GM23338 (cell line): ENCODE results near the gene NPPA. TPM values are rescaled to one million over a fixed set of nuclear protein-coding genes. Genes with fewer than 3 reads are reported as not detected.

ENCODE experiments used
- ATAC-seq: fragments of 200-7000 bp; cut with Tn5 transposase; 3 replicates; pipeline ENCODE4 v1.9.1; 2020
- DNase-seq: peaks from one replicate; pipeline ENCODE4 v3.0.0-alpha.2; 2015; ENCODE audit warnings: low spot score
- H2AFZ ChIP-seq: fragments of 200-600 bp; sonication (generic); 2 replicates; pipeline ENCODE4 v1.8.0; 2016; ENCODE audit warnings: antibody characterized with exemption, mild to moderate bottlenecking, moderate library complexity
- H3F3A ChIP-seq: fragments of 200-600 bp; sonication (generic); replicated peaks from 2 replicates; pipeline ENCODE4 v1.8.0; 2017; ENCODE audit warnings: antibody characterized with exemption, mixed run types, low read depth
- H3K27ac ChIP-seq: fragments of 200-600 bp; sonication (generic); 2 replicates; pipeline ENCODE4 v1.6.1; 2016; ENCODE audit warnings: low read depth
- H3K27me3 ChIP-seq: fragments of 200-600 bp; sonication (generic); 2 replicates; pipeline ENCODE4 v1.8.0; 2016; ENCODE audit warnings: mild to moderate bottlenecking, mixed run types, moderate library complexity; ENCODE audit not compliant: insufficient read depth
- H3K36me3 ChIP-seq: fragments of 200-600 bp; sonication (generic); 2 replicates; pipeline ENCODE4 v1.8.0; 2016; ENCODE audit warnings: mild to moderate bottlenecking; ENCODE audit not compliant: insufficient read depth
- H3K4me1 ChIP-seq: fragments of 200-600 bp; sonication (generic); 2 replicates; pipeline ENCODE4 v1.8.0; 2016; ENCODE audit warnings: mild to moderate bottlenecking, moderate library complexity; ENCODE audit not compliant: insufficient read depth
- H3K4me2 ChIP-seq: fragments of 200-600 bp; sonication (generic); 2 replicates; pipeline ENCODE4 v1.7.1; 2017; ENCODE audit warnings: mixed run types
- H3K4me3 ChIP-seq: fragments of 200-600 bp; sonication (generic); 2 replicates; pipeline ENCODE4 v1.6.1; 2016; ENCODE audit warnings: mixed run types
- H3K79me2 ChIP-seq: fragments of 200-600 bp; sonication (generic); replicated peaks from 2 replicates; pipeline ENCODE4 v1.8.0; 2017; ENCODE audit warnings: mild to moderate bottlenecking; ENCODE audit not compliant: insufficient read depth
- H3K9me2 ChIP-seq: fragments of 200-600 bp; sonication (generic); 2 replicates; pipeline ENCODE4 v1.8.0; 2017; ENCODE audit not compliant: insufficient read depth
- H4K20me1 ChIP-seq: fragments of 200-600 bp; sonication (generic); replicated peaks from 2 replicates; pipeline ENCODE4 v1.8.0; 2017; ENCODE audit warnings: mild to moderate bottlenecking; ENCODE audit not compliant: insufficient read depth
- H3K27ac Mint-ChIP-seq: 2 replicates; pipeline ENCODE4 v1.8.0; 2020; ENCODE audit warnings: inconsistent platforms, mild to moderate bottlenecking, moderate library complexity, mixed read lengths
- H3K27me3 Mint-ChIP-seq: 3 replicates; pipeline ENCODE4 v1.8.0; 2022; ENCODE audit warnings: low read depth, mild to moderate bottlenecking, moderate library complexity, mixed read lengths, inconsistent platforms; ENCODE audit not compliant: insufficient read depth, poor library complexity
- H3K36me3 Mint-ChIP-seq: 3 replicates; pipeline ENCODE4 v1.8.0; 2021; ENCODE audit warnings: low read depth, mild to moderate bottlenecking, inconsistent platforms, moderate library complexity, mixed read lengths
- H3K4me1 Mint-ChIP-seq: 3 replicates; pipeline ENCODE4 v1.8.0; 2020; ENCODE audit warnings: mild to moderate bottlenecking, inconsistent platforms, mixed read lengths
- H3K4me3 Mint-ChIP-seq: 3 replicates; pipeline ENCODE4 v1.8.0; 2021; ENCODE audit warnings: moderate library complexity, mild to moderate bottlenecking, inconsistent platforms, mixed read lengths
- H3K9me3 Mint-ChIP-seq: 3 replicates; pipeline ENCODE4 v1.8.0; 2020; ENCODE audit warnings: moderate library complexity, mild to moderate bottlenecking, inconsistent platforms, mixed read lengths
- CREB1 ChIP-seq: fragments of 250-450 bp; sonication (Bioruptor Pico); IDR thresholded peaks from 2 replicates; pipeline ENCODE4 v1.5.0; 2020; ENCODE audit warnings: low read depth, mild to moderate bottlenecking, moderate library complexity
- ETS1 ChIP-seq: IDR thresholded peaks from 2 replicates; pipeline ENCODE4 v1.6.1; 2016; ENCODE audit warnings: antibody characterized with exemption
- EZH2 ChIP-seq: fragments of 200-600 bp; sonication (generic); IDR thresholded peaks from one replicate; pipeline ENCODE4 v1.8.0; 2017; ENCODE audit warnings: antibody characterized with exemption, mild to moderate bottlenecking, low read depth; ENCODE audit not compliant: unreplicated experiment
- POLR2AphosphoS5 ChIP-seq: IDR thresholded peaks from 2 replicates; pipeline ENCODE4 v1.6.1; 2016; ENCODE audit warnings: antibody characterized with exemption, low read depth
- STAT1 ChIP-seq: IDR thresholded peaks from one replicate; pipeline ENCODE4 v1.6.1; 2016; ENCODE audit warnings: antibody characterized with exemption; ENCODE audit not compliant: unreplicated experiment
- ZNF331 ChIP-seq: fragments of 250-450 bp; sonication (Bioruptor Pico); IDR thresholded peaks from 2 replicates; pipeline ENCODE4 v1.5.0; 2020; ENCODE audit warnings: low read depth, mild to moderate bottlenecking, moderate library complexity
- polyA plus RNA-seq: library from polyadenylated mRNA; unstranded; fragments of >200 nt; fragmentation: Nextera tagmentation; extraction: Ambion mirVana; gene quantifications from 2 replicates; pipeline ENCODE4 v1.2.1, GENCODE V29; 2016
- total RNA-seq: library from RNA; depleted of rRNA; stranded (reverse); fragments of >200 nt; shearing (Covaris generic); gene quantifications from 2 replicates; pipeline ENCODE4 v1.2.3, GENCODE V29; 2014
- TF ChIP-seq, protein P1 (sequence below): IDR thresholded peaks from one replicate; pipeline ENCODE4 v1.6.1; 2018; ENCODE audit warnings: antibody characterized with exemption; ENCODE audit not compliant: unreplicated experiment
- TF ChIP-seq, protein P2 (sequence below), 2 experiments: fragments of 200-600 bp in 1 of 2; sonication (generic) in 1 of 2; conservative IDR thresholded peaks; 2 replicates each; pipeline versions ENCODE4 v1.5.1 to v1.6.1; 2016 to 2017; ENCODE audit warnings: antibody characterized with exemption in 2 of 2, low read depth in 2 of 2, mild to moderate bottlenecking in 2 of 2, moderate library complexity in 1 of 2

The NPPA gene
- total and polyA plus RNA-seq, 2 experiments from 2014 or later, result 0.29 TPM; not detected in 1

- TF ChIP-seq, protein P1, sequence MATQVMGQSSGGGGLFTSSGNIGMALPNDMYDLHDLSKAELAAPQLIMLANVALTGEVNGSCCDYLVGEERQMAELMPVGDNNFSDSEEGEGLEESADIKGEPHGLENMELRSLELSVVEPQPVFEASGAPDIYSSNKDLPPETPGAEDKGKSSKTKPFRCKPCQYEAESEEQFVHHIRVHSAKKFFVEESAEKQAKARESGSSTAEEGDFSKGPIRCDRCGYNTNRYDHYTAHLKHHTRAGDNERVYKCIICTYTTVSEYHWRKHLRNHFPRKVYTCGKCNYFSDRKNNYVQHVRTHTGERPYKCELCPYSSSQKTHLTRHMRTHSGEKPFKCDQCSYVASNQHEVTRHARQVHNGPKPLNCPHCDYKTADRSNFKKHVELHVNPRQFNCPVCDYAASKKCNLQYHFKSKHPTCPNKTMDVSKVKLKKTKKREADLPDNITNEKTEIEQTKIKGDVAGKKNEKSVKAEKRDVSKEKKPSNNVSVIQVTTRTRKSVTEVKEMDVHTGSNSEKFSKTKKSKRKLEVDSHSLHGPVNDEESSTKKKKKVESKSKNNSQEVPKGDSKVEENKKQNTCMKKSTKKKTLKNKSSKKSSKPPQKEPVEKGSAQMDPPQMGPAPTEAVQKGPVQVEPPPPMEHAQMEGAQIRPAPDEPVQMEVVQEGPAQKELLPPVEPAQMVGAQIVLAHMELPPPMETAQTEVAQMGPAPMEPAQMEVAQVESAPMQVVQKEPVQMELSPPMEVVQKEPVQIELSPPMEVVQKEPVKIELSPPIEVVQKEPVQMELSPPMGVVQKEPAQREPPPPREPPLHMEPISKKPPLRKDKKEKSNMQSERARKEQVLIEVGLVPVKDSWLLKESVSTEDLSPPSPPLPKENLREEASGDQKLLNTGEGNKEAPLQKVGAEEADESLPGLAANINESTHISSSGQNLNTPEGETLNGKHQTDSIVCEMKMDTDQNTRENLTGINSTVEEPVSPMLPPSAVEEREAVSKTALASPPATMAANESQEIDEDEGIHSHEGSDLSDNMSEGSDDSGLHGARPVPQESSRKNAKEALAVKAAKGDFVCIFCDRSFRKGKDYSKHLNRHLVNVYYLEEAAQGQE, result no peak
Observed at GRCh38 chr1:11878891-11879190, 31.3 kb upstream of the NPPA start (continued).

DNA sequence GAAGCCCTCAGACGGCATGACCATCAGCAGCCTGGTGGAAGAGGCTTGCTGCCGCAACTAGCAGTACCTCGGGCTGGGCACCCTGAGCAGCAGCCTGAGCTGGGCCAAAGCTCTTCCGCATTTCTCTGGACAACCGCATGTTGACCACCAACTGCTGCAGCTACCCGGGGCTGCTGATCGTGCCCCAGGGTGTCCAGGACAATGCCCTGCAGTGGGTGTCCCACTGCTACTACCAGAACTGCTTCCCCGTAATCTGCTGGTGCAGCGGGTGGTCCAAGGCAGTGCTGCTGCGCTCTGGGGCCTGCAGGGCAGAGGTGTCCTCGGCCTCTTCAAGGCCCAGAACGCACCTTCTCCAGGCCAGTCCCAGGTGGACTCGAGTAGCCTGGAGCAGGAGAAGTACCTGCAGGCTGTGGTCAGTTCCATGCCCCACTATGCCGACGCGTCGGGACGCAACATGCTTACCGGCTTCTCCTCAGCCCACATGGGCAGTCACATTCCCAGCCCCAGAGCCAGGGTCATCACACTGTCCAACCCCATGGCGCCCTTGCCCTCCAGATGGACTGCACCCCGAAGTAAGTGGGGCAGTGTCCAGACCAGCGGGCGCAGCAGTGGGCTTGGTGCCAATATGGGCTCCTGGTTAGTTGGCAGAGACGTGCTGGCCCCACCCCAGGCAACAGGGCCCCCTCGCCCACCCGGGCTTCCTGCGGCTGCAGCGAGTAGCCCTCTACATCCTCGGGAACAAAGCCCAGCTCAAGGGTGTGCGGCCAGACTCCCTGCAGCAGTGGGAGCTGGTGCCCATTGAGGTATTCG lies 30.7 kb upstream of the NPPA start:
- no peak overlapping the region for H3K27ac Mint-ChIP-seq
- Histone ChIP-seq H3K4me1 (peaks cover 1% of the 10 kb centered on the region; the same call in 1 of the 2 replicates), H3K9me2 (no peaks in the 10 kb centered on the region), H3K4me3 (no peak overlapping the region), H3K27me3 (no peaks in the 10 kb centered on the region), H3F3A (no peaks in the 10 kb centered on the region), H3K36me3 (no peaks in the 10 kb centered on the region), H2AFZ (no peak overlapping the region), H3K27ac (no peak overlapping the region), H3K79me2 (no peaks in the 10 kb centered on the region), H4K20me1 (no peaks in the 10 kb centered on the region), H3K4me2 (no peak overlapping the region)
- no peaks in the 10 kb centered on the region; the same call in 2 of the 3 replicates for H3K36me3 Mint-ChIP-seq
- DNase-seq (no peak), ATAC-seq (no peak)
- H3K4me3 Mint-ChIP-seq, result no peak overlapping the region
- TF ChIP-seq ETS1 (no peak), EZH2 (no peak), CREB1 (CRISPR knock-in tag) (no peak), STAT1 (no peak), POLR2AphosphoS5 (no peak), ZNF331 (CRISPR knock-in tag) (no peak)
- TF ChIP-seq, protein P2, sequence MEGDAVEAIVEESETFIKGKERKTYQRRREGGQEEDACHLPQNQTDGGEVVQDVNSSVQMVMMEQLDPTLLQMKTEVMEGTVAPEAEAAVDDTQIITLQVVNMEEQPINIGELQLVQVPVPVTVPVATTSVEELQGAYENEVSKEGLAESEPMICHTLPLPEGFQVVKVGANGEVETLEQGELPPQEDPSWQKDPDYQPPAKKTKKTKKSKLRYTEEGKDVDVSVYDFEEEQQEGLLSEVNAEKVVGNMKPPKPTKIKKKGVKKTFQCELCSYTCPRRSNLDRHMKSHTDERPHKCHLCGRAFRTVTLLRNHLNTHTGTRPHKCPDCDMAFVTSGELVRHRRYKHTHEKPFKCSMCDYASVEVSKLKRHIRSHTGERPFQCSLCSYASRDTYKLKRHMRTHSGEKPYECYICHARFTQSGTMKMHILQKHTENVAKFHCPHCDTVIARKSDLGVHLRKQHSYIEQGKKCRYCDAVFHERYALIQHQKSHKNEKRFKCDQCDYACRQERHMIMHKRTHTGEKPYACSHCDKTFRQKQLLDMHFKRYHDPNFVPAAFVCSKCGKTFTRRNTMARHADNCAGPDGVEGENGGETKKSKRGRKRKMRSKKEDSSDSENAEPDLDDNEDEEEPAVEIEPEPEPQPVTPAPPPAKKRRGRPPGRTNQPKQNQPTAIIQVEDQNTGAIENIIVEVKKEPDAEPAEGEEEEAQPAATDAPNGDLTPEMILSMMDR (conservative IDR thresholded peaks at IDR 0.05; ENCODE audit: low read depth in 2 of 2), result no peak
- TF ChIP-seq, protein P1, result no peak
- peaks cover 10% of the 10 kb centered on the region for H3K27me3 Mint-ChIP-seq
- H3K4me1 Mint-ChIP-seq, result peaks cover 7% of the 10 kb centered on the region
- no peaks in the 10 kb centered on the region for H3K9me3 Mint-ChIP-seq
